HEK293 (cell line): ENCODE results near the gene USP32.
A peak's percentile ranks its signal among the peaks of the same experiment; 100 is the strongest.

Source experiments
- GLI4 ChIP-seq: fragments of 450-650 bp; formaldehyde crosslinking; IDR thresholded peaks from 2 replicates; pipeline ENCODE4 v1.5.1; 2016; ENCODE audit warnings: missing biosample characterization, missing genetic modification characterization
- KLF1 ChIP-seq: fragments of 450-650 bp; formaldehyde crosslinking; IDR thresholded peaks from 2 replicates; pipeline ENCODE4 v1.5.1; 2016; ENCODE audit warnings: missing biosample characterization, missing genetic modification characterization
- KLF9 ChIP-seq: fragments of 450-650 bp; formaldehyde crosslinking; IDR thresholded peaks from 2 replicates; pipeline ENCODE4 v1.5.1; 2016; ENCODE audit warnings: missing biosample characterization, missing genetic modification characterization, low read depth
- SETDB1 ChIP-seq: IDR thresholded peaks from one replicate; pipeline ENCODE4 v1.6.1; 2017; ENCODE audit warnings: mild to moderate bottlenecking, low read length, moderate library complexity, mixed read lengths; ENCODE audit not compliant: insufficient read length
- SP7 ChIP-seq: fragments of 450-650 bp; formaldehyde crosslinking; IDR thresholded peaks from 2 replicates; pipeline ENCODE4 v1.5.1; 2016; ENCODE audit warnings: missing biosample characterization, missing genetic modification characterization
- ZBTB20 ChIP-seq: fragments of 450-650 bp; formaldehyde crosslinking; IDR thresholded peaks from 2 replicates; pipeline ENCODE4 v1.5.1; 2016; ENCODE audit warnings: missing biosample characterization, missing genetic modification characterization
- ZBTB48 ChIP-seq: fragments of 450-650 bp; formaldehyde crosslinking; IDR thresholded peaks from 2 replicates; pipeline ENCODE4 v1.5.1; 2016; ENCODE audit warnings: missing biosample characterization, missing genetic modification characterization
- ZNF157 ChIP-seq: fragments of 450-650 bp; formaldehyde crosslinking; IDR thresholded peaks from 2 replicates; pipeline ENCODE4 v1.5.1; 2016; ENCODE audit warnings: missing biosample characterization, missing genetic modification characterization
- ZNF221 ChIP-seq: fragments of 450-650 bp; formaldehyde crosslinking; IDR thresholded peaks from 2 replicates; pipeline ENCODE4 v1.5.1; 2017; ENCODE audit warnings: missing biosample characterization, missing genetic modification characterization, borderline replicate concordance
- ZNF223 ChIP-seq: fragments of 450-650 bp; formaldehyde crosslinking; IDR thresholded peaks from 2 replicates; pipeline ENCODE4 v1.5.1; 2016; ENCODE audit warnings: missing biosample characterization, missing genetic modification characterization
- ZNF24 ChIP-seq: fragments of 450-650 bp; formaldehyde crosslinking; IDR thresholded peaks from 2 replicates; pipeline ENCODE4 v1.5.1; 2016; ENCODE audit warnings: missing biosample characterization, missing genetic modification characterization
- ZNF48 ChIP-seq: fragments of 450-650 bp; formaldehyde crosslinking; IDR thresholded peaks from 2 replicates; pipeline ENCODE4 v1.5.1; 2016; ENCODE audit warnings: missing biosample characterization, missing genetic modification characterization
- ZNF544 ChIP-seq: fragments of 450-650 bp; formaldehyde crosslinking; IDR thresholded peaks from 2 replicates; pipeline ENCODE4 v1.5.0; 2017; ENCODE audit warnings: missing biosample characterization, missing genetic modification characterization
- ZNF548 ChIP-seq: fragments of 450-650 bp; formaldehyde crosslinking; IDR thresholded peaks from 2 replicates; pipeline ENCODE4 v1.5.1; 2016; ENCODE audit warnings: missing biosample characterization, missing genetic modification characterization
- ZNF596 ChIP-seq: fragments of 450-650 bp; IDR thresholded peaks from 2 replicates; pipeline ENCODE4 v1.5.0; 2018; ENCODE audit warnings: missing biosample characterization, mild to moderate bottlenecking, missing genetic modification characterization, moderate library complexity
- ZNF658 ChIP-seq: fragments of 450-650 bp; formaldehyde crosslinking; IDR thresholded peaks from 2 replicates; pipeline ENCODE4; 2016; ENCODE audit warnings: missing biosample characterization, missing genetic modification characterization
- ZNF670 ChIP-seq: fragments of 450-650 bp; formaldehyde crosslinking; IDR thresholded peaks from 2 replicates; pipeline ENCODE4 v1.5.1; 2016; ENCODE audit warnings: missing biosample characterization, missing genetic modification characterization, low read depth
- ZNF701 ChIP-seq: fragments of 450-650 bp; formaldehyde crosslinking; IDR thresholded peaks from 2 replicates; pipeline ENCODE4 v1.5.1; 2016; ENCODE audit warnings: missing biosample characterization, missing genetic modification characterization
- ZNF747 ChIP-seq: fragments of 450-650 bp; formaldehyde crosslinking; IDR thresholded peaks from 2 replicates; pipeline ENCODE4 v1.5.1; 2016; ENCODE audit warnings: missing biosample characterization, missing genetic modification characterization
- ZNF785 ChIP-seq: fragments of 450-650 bp; formaldehyde crosslinking; IDR thresholded peaks from 2 replicates; pipeline ENCODE4 v1.5.1; 2016; ENCODE audit warnings: missing biosample characterization, missing genetic modification characterization
- ZNF792 ChIP-seq: fragments of 450-650 bp; formaldehyde crosslinking; IDR thresholded peaks from 2 replicates; pipeline ENCODE4 v1.5.1; 2016; ENCODE audit warnings: missing biosample characterization, missing genetic modification characterization
- TF ChIP-seq, protein P1 (sequence below): fragments of 450-650 bp; formaldehyde crosslinking; IDR thresholded peaks from 2 replicates; pipeline ENCODE4 v1.5.1; 2016; ENCODE audit warnings: missing biosample characterization, missing genetic modification characterization
- TF ChIP-seq, protein P2 (sequence below): fragments of 450-650 bp; formaldehyde crosslinking; IDR thresholded peaks from 2 replicates; pipeline ENCODE4 v1.5.1; 2016; ENCODE audit warnings: missing biosample characterization, missing genetic modification characterization
- TF ChIP-seq, protein P3 (sequence below): fragments of 450-650 bp; formaldehyde crosslinking; IDR thresholded peaks from 2 replicates; pipeline ENCODE4 v1.5.1; 2016; ENCODE audit warnings: missing biosample characterization, missing genetic modification characterization
- TF ChIP-seq, protein P4 (sequence below): fragments of 450-650 bp; formaldehyde crosslinking; IDR thresholded peaks from 2 replicates; pipeline ENCODE4 v1.5.1; 2016; ENCODE audit warnings: missing biosample characterization, missing genetic modification characterization, low read depth
- TF ChIP-seq, protein P5 (sequence below): fragments of 450-650 bp; formaldehyde crosslinking; IDR thresholded peaks from 2 replicates; pipeline ENCODE4 v1.5.1; 2016; ENCODE audit warnings: missing biosample characterization, missing genetic modification characterization
- TF ChIP-seq, protein P6 (sequence below): fragments of 450-650 bp; formaldehyde crosslinking; optimal IDR thresholded peaks from 2 replicates; pipeline ENCODE3; 2016; ENCODE audit warnings: missing biosample characterization, mild to moderate bottlenecking, missing genetic modification characterization

The USP32 gene

DNA sequence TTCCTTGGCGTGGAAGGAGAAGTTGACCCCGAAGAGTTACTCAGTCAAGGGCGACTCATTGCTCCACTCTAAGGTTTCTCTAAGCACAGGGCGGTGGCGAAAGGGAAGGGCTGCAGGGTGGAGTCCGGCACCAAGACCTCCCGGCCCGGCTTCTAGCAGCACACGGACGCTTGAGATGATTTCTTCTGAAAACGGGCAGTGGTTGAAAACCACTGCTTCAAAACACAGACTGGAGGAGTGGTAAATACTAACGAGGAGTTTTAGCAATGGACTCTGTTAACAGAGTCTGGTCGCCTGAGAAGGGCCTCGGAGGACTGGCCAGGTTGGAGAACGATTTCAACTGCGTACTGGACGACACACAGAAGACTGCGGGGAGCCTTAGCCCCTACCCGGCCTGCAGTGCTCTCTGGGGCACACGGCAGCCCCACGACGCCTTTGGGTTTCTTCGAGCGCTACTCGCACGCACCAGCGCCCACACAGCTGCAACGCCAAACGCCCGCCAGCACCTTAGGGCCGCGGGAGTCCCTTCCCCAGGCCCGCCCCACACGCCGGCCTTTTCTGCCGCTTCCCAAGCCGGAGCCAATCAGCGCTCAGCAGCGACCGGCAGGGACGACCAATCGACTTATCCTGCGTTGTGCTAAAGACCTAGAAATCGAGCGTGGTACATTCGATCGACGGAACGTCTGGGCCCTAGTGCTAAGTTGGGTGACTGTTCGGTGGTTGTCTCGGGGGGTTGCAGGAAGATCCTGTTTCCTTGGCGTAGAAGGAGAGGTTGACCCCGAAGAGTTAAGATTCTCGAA is 256.6 kb downstream of the USP32 start (continued):
- TF ChIP-seq ZNF48 (tag by site-specific recombination), result no peak
- TF ChIP-seq, protein P1, sequence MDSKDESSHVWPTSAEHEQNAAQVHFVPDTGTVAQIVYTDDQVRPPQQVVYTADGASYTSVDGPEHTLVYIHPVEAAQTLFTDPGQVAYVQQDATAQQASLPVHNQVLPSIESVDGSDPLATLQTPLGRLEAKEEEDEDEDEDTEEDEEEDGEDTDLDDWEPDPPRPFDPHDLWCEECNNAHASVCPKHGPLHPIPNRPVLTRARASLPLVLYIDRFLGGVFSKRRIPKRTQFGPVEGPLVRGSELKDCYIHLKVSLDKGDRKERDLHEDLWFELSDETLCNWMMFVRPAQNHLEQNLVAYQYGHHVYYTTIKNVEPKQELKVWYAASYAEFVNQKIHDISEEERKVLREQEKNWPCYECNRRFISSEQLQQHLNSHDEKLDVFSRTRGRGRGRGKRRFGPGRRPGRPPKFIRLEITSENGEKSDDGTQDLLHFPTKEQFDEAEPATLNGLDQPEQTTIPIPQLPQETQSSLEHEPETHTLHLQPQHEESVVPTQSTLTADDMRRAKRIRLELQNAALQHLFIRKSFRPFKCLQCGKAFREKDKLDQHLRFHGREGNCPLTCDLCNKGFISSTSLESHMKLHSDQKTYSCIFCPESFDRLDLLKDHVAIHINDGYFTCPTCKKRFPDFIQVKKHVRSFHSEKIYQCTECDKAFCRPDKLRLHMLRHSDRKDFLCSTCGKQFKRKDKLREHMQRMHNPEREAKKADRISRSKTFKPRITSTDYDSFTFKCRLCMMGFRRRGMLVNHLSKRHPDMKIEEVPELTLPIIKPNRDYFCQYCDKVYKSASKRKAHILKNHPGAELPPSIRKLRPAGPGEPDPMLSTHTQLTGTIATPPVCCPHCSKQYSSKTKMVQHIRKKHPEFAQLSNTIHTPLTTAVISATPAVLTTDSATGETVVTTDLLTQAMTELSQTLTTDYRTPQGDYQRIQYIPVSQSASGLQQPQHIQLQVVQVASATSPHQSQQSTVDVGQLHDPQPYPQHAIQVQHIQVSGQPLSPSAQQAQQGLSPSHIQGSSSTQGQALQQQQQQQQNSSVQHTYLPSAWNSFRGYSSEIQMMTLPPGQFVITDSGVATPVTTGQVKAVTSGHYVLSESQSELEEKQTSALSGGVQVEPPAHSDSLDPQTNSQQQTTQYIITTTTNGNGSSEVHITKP (tag by site-specific recombination), result 0 out of 2 replicates have a peak, but pooled peaks have one; percentile 21
- TF ChIP-seq ZBTB48, result no peak
- TF ChIP-seq ZNF658 (tag by site-specific recombination), result no peak
- no peak for TF ChIP-seq KLF1 (tag by site-specific recombination)
- TF ChIP-seq ZNF792, result no peak
- TF ChIP-seq ZNF747 (tag by site-specific recombination), result no peak
- TF ChIP-seq ZBTB20, result peak; percentile 29; the same call in 1 of the 2 replicates
- no peak for TF ChIP-seq ZNF223 (tag by site-specific recombination)
- no peak for TF ChIP-seq ZNF24 (tag by site-specific recombination)
- no peak for TF ChIP-seq ZNF701 (tag by site-specific recombination)
- no peak for TF ChIP-seq ZNF157 (tag by site-specific recombination)
- TF ChIP-seq, protein P2, sequence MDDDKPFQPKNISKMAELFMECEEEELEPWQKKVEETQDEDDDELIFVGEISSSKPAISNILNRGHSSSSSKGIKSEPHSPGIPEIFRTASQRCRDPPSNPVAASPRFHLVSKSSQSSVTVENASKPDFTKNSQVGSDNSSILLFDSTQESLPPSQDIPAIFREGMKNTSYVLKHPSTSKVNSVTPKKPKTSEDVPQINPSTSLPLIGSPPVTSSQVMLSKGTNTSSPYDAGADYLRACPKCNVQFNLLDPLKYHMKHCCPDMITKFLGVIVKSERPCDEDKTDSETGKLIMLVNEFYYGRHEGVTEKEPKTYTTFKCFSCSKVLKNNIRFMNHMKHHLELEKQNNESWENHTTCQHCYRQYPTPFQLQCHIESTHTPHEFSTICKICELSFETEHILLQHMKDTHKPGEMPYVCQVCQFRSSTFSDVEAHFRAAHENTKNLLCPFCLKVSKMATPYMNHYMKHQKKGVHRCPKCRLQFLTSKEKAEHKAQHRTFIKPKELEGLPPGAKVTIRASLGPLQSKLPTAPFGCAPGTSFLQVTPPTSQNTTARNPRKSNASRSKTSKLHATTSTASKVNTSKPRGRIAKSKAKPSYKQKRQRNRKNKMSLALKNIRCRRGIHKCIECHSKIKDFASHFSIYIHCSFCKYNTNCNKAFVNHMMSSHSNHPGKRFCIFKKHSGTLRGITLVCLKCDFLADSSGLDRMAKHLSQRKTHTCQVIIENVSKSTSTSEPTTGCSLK (tag by site-specific recombination), result no peak
- no peak for TF ChIP-seq GLI4 (tag by site-specific recombination)
- no peak for TF ChIP-seq ZNF596 (tag by site-specific recombination)
- no peak for TF ChIP-seq SETDB1
- TF ChIP-seq, protein P3, sequence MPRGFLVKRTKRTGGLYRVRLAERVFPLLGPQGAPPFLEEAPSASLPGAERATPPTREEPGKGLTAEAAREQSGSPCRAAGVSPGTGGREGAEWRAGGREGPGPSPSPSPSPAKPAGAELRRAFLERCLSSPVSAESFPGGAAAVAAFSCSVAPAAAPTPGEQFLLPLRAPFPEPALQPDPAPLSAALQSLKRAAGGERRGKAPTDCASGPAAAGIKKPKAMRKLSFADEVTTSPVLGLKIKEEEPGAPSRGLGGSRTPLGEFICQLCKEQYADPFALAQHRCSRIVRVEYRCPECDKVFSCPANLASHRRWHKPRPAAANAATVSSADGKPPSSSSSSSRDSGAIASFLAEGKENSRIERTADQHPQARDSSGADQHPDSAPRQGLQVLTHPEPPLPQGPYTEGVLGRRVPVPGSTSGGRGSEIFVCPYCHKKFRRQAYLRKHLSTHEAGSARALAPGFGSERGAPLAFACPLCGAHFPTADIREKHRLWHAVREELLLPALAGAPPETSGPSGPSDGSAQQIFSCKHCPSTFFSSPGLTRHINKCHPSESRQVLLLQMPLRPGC (tag by site-specific recombination), result no peak
- TF ChIP-seq, protein P4, sequence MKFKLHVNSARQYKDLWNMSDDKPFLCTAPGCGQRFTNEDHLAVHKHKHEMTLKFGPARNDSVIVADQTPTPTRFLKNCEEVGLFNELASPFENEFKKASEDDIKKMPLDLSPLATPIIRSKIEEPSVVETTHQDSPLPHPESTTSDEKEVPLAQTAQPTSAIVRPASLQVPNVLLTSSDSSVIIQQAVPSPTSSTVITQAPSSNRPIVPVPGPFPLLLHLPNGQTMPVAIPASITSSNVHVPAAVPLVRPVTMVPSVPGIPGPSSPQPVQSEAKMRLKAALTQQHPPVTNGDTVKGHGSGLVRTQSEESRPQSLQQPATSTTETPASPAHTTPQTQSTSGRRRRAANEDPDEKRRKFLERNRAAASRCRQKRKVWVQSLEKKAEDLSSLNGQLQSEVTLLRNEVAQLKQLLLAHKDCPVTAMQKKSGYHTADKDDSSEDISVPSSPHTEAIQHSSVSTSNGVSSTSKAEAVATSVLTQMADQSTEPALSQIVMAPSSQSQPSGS, result no peak
- no peak for TF ChIP-seq ZNF785 (tag by site-specific recombination)
- TF ChIP-seq, protein P5, sequence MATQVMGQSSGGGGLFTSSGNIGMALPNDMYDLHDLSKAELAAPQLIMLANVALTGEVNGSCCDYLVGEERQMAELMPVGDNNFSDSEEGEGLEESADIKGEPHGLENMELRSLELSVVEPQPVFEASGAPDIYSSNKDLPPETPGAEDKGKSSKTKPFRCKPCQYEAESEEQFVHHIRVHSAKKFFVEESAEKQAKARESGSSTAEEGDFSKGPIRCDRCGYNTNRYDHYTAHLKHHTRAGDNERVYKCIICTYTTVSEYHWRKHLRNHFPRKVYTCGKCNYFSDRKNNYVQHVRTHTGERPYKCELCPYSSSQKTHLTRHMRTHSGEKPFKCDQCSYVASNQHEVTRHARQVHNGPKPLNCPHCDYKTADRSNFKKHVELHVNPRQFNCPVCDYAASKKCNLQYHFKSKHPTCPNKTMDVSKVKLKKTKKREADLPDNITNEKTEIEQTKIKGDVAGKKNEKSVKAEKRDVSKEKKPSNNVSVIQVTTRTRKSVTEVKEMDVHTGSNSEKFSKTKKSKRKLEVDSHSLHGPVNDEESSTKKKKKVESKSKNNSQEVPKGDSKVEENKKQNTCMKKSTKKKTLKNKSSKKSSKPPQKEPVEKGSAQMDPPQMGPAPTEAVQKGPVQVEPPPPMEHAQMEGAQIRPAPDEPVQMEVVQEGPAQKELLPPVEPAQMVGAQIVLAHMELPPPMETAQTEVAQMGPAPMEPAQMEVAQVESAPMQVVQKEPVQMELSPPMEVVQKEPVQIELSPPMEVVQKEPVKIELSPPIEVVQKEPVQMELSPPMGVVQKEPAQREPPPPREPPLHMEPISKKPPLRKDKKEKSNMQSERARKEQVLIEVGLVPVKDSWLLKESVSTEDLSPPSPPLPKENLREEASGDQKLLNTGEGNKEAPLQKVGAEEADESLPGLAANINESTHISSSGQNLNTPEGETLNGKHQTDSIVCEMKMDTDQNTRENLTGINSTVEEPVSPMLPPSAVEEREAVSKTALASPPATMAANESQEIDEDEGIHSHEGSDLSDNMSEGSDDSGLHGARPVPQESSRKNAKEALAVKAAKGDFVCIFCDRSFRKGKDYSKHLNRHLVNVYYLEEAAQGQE, result no peak
- no peak for TF ChIP-seq ZNF544 (tag by site-specific recombination)
- TF ChIP-seq, protein P6, sequence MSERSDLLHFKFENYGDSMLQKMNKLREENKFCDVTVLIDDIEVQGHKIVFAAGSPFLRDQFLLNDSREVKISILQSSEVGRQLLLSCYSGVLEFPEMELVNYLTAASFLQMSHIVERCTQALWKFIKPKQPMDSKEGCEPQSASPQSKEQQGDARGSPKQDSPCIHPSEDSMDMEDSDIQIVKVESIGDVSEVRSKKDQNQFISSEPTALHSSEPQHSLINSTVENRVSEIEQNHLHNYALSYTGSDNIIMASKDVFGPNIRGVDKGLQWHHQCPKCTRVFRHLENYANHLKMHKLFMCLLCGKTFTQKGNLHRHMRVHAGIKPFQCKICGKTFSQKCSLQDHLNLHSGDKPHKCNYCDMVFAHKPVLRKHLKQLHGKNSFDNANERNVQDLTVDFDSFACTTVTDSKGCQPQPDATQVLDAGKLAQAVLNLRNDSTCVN (tag by site-specific recombination), result peak; percentile 20
- TF ChIP-seq ZNF221 (tag by site-specific recombination), result no peak
- peak; percentile 54 for TF ChIP-seq KLF9 (tag by site-specific recombination)
- no peak for TF ChIP-seq ZNF548 (tag by site-specific recombination)
- peak; percentile 54 for TF ChIP-seq SP7 (tag by site-specific recombination)
- TF ChIP-seq ZNF670, result no peak
